ENCODE results near the gene PNPLA1. TPM values are rescaled to one million over a fixed set of nuclear protein-coding genes. Genes with fewer than 3 reads are reported as not detected.

PNPLA1 gene
- total and polyA plus RNA-seq, 2 donors (not counting 1 experiment from before 2014, with no cell fraction given), result 0.02 TPM; not detected in 1

GRCh38 chr6:36226438-36227047, 43.3 kb upstream of the PNPLA1 start:
- no peak for DNase-seq (ENCODE audit: low read depth in 2 of 2)
- no peak overlapping the region for H3K9ac ChIP-seq (ENCODE audit: insufficient read depth, low read length)
- H2AFZ ChIP-seq (ENCODE audit: low read length), result no peak overlapping the region
- H3K27ac ChIP-seq (ENCODE audit: insufficient read depth, low read length), result no peak overlapping the region
- H3K4me1 ChIP-seq (ENCODE audit: control insufficient read depth, extremely low read depth, insufficient read depth, low read length), result peaks cover 3% of the 10 kb centered on the region
- H3K4me2 ChIP-seq (ENCODE audit: extremely low read depth, insufficient read depth, low read length), result no peak overlapping the region
- peaks cover 32% of the 10 kb centered on the region for H3K36me3 ChIP-seq (ENCODE audit: control insufficient read depth, insufficient read depth, low read length)
- H3K79me2 ChIP-seq (ENCODE audit: control insufficient read depth, insufficient read depth, low read length), result no peaks in the 10 kb centered on the region
- no peaks in the 10 kb centered on the region for H3K27me3 ChIP-seq (ENCODE audit: control insufficient read depth, insufficient read depth, low read length)
- no peak for TF ChIP-seq CTCF (conservative IDR thresholded peaks at IDR 0.05 in 1 of 2, IDR thresholded peaks at IDR 0.05 in 1 of 2; ENCODE audit: low read depth in 1 of 2, low read length in 2 of 2)
- TF ChIP-seq EZH2 (IDR thresholded peaks at IDR 0.05; ENCODE audit: low read length, missing control alignments), result no peak
- no peak overlapping the region for H3K4me3 ChIP-seq (replicated peaks in 1 of 4; ENCODE audit: control extremely low read depth in 1 of 4, insufficient read depth in 1 of 4, low read depth in 3 of 4, low read length in 4 of 4)
- H3K9me3 ChIP-seq (ENCODE audit: control insufficient read depth, insufficient read depth, low read depth, low read length), result no peaks in the 10 kb centered on the region
- no peaks in the 10 kb centered on the region for H4K20me1 ChIP-seq (ENCODE audit: control insufficient read depth, extremely low read depth, insufficient read depth, low read length)

GRCh38 chr6:36227379-36228228, 42.3 kb upstream of the PNPLA1 start:
- DNase-seq (ENCODE audit: low read depth in 2 of 2), result no peak
- no peaks in the 10 kb centered on the region for H3K9me3 ChIP-seq (ENCODE audit: control insufficient read depth, insufficient read depth, low read depth, low read length)
- H4K20me1 ChIP-seq (ENCODE audit: control insufficient read depth, extremely low read depth, insufficient read depth, low read length), result no peaks in the 10 kb centered on the region
- no peaks in the 10 kb centered on the region for H3K27me3 ChIP-seq (ENCODE audit: control insufficient read depth, insufficient read depth, low read length)
- no peaks in the 10 kb centered on the region for H3K79me2 ChIP-seq (ENCODE audit: control insufficient read depth, insufficient read depth, low read length)
- no peak overlapping the region for H3K4me3 ChIP-seq (replicated peaks in 1 of 4; ENCODE audit: control extremely low read depth in 1 of 4, insufficient read depth in 1 of 4, low read depth in 3 of 4, low read length in 4 of 4)
- H3K4me2 ChIP-seq (ENCODE audit: extremely low read depth, insufficient read depth, low read length), result no peak overlapping the region
- H3K4me1 ChIP-seq (ENCODE audit: control insufficient read depth, extremely low read depth, insufficient read depth, low read length), result peaks cover 3% of the 10 kb centered on the region
- no peak overlapping the region for H3K27ac ChIP-seq (ENCODE audit: insufficient read depth, low read length)
- no peak overlapping the region for H3K9ac ChIP-seq (ENCODE audit: insufficient read depth, low read length)
- no peak overlapping the region for H2AFZ ChIP-seq (ENCODE audit: low read length)
- no peak for TF ChIP-seq CTCF (conservative IDR thresholded peaks at IDR 0.05 in 1 of 2, IDR thresholded peaks at IDR 0.05 in 1 of 2; ENCODE audit: low read depth in 1 of 2, low read length in 2 of 2)
- TF ChIP-seq EZH2 (IDR thresholded peaks at IDR 0.05; ENCODE audit: low read length, missing control alignments), result no peak
- peaks cover 28% of the 10 kb centered on the region for H3K36me3 ChIP-seq (ENCODE audit: control insufficient read depth, insufficient read depth, low read length)

- no peaks in the 10 kb centered on the region for H4K20me1 ChIP-seq (ENCODE audit: control insufficient read depth, extremely low read depth, insufficient read depth, low read length)
- H3K27ac ChIP-seq (ENCODE audit: insufficient read depth, low read length), result no peak overlapping the region
- H3K79me2 ChIP-seq (ENCODE audit: control insufficient read depth, insufficient read depth, low read length), result no peaks in the 10 kb centered on the region
- H3K27me3 ChIP-seq (ENCODE audit: control insufficient read depth, insufficient read depth, low read length), result no peaks in the 10 kb centered on the region
- no peak overlapping the region for H2AFZ ChIP-seq (ENCODE audit: low read length)
- no peak overlapping the region for H3K4me2 ChIP-seq (ENCODE audit: extremely low read depth, insufficient read depth, low read length)
- TF ChIP-seq CTCF (conservative IDR thresholded peaks at IDR 0.05 in 1 of 2, IDR thresholded peaks at IDR 0.05 in 1 of 2; ENCODE audit: low read depth in 1 of 2, low read length in 2 of 2), result no peak
- no peak for TF ChIP-seq EZH2 (IDR thresholded peaks at IDR 0.05; ENCODE audit: low read length, missing control alignments)
- no peak overlapping the region for H3K9ac ChIP-seq (ENCODE audit: insufficient read depth, low read length)
- no peak overlapping the region for H3K4me3 ChIP-seq (replicated peaks in 1 of 4; ENCODE audit: control extremely low read depth in 1 of 4, insufficient read depth in 1 of 4, low read depth in 3 of 4, low read length in 4 of 4)
- DNase-seq (ENCODE audit: low read depth in 2 of 2), result no peak
- H3K4me1 ChIP-seq (ENCODE audit: control insufficient read depth, extremely low read depth, insufficient read depth, low read length), result peaks cover 3% of the 10 kb centered on the region
- no peaks in the 10 kb centered on the region for H3K9me3 ChIP-seq (ENCODE audit: control insufficient read depth, insufficient read depth, low read depth, low read length)
- H3K36me3 ChIP-seq (ENCODE audit: control insufficient read depth, insufficient read depth, low read length), result peaks cover 27% of the 10 kb centered on the region
Measured at GRCh38 chr6:36229223-36229622, 40.6 kb upstream of the PNPLA1 start.

All from fibroblast of lung (primary cell).